Stimulated activated CD8-positive, alpha-beta memory T cell treated with anti-CD3 and anti-CD28 coated beads, Interleukin-4, amount 100 ng/mL, for 48 hours (primary cell): Measurements from ENCODE around the gene RHOT2.

Experiments used
- DNase-seq: peaks from one replicate; pipeline ENCODE4 v3.0.0-alpha.2; 2020

Gene RHOT2

DNA sequence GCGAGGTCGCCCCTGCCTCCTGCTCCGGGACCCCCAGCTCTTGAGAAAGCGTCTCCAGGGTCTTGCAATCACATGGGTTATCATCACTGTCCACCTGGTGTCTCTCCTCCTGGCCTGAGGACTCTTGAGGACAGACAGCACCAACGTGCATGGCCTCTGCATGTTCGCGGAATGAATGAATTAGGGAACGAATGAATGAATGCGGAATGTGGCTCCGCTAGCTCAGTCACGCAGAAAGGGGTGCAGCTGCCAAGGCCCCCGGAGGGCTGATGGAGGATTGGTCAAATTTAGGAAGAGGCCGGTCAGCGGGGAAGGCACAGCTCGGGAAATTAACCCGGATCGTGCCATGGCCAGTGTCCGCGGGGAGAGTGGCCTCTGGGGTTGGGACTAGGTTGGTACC is 34.4 kb downstream of the RHOT2 start:
- DNase-seq = no peak

DNA sequence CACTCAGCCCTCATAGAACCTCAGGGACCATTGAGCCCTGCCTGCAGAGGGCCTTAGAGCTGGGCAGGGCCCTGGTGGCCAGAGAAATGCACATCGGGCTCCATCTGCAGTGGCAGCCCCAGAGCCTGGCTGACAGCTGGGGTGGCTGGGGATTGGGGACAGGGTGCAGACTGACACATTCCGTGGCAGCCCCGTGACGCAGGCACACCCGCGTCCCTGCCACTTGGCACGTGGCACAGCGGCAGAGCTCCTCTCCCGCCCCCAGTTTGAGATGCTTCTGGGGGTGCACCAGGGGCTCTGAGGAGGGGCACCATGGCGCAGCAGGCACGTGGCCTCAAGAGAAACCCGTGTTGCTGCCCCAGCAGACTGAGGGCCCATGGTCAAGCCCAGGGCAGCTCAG is 35.5 kb downstream of the RHOT2 start:
- DNase-seq = no peak

DNA sequence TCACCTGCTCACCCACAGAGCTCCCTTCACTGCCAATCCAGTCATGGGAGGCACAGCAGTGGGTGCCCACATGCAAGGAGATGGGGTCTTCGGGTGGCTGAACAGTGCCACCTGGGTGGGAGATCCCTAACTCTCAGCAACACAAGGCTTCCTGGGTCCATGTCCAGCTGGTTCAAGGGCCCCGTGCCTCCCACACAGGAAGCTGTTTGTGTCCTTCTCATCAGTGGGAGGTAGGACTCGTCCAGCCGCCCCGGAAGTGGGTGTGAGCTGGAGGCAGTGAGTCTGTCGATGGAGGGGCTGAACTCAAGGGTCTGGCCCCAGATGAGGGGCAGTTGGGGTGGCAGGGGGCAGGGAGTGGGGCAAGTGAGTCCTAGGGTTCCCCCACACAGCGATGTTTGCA is 36.1 kb downstream of the RHOT2 start:
- no peak for DNase-seq

DNA sequence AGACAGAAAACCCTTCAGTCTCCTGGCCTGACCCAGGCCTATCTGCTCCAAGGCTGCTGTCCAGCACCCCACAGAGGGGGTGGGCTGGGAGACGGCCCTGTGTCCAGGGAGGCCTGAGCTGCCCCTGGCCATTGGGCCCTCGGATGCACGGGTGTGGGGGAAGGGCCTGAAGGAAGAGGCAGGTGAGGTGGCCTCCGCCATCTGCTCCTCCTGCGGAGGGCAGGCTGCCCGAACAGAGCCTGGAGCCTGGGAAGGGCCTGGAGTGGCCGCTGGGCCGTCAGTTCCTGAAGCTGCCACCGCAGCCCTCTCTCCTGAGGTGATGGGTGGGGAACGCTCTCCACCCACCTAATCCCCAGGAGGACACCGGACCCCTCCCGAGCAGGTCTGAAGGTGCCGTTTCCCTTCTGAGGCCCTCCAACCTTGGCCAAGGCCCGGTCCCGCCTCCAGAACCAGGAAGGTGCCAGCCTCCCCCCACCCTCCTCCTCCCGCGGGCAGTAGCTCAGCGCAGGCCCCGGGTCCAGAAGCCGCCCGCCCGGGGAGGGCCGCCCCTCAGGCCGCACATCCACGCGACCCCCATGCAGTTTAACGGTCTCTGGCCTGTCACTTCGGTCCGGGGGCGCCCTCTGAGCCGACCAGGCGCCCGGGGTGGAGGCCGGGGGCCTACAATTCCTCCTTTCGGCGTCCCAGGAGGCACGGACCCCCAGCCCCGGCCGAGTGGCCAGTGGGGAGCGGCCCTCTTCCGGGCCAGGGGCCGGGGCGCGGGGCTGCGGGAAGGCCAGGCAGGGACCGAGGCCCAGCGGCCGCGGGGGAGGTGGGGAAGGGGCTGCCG is 36.8 kb downstream of the RHOT2 start:
- no peak for DNase-seq

DNA sequence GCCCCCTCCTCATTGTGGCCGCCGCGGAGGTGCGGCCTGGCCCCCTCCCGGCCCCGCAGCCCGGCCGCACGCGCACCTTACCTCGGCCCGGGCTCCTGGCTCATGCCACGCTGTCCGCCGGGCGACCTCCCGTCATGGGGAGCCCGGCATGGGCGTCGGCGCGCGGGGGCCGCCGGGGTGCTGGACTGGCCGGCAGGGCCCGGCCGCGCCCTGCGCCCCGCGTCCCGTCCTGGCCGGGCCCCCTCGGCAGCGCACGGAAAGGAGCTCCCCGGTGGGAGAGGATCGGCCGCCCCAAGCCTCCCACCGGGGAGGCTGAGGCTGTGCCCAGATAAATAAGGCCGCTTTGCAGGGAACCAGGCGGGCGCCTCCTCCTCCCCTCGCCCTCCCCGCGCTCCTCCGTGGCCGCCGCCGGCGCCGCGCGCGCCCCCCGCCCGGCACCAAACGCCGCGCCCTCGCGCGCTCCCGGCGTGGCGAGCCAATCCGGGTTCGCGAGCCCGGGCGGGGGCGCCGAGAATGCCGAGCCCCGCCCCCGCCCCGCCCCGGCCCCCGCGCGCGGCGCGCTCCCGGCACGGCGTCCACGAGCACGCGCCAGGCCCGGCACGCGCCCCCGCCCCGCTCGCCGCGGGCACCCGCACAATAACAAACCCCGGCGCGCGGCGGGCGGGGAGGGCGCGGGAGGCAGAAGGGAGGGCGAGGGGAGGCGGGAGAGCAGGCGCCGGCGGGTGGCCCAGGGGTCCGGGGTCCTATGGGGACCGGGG is 37.7 kb downstream of the RHOT2 start, which contains the start of gene FBXL16:
Gene FBXL16, minus strand, starts transcription at position 371 of the 758 bp plus-strand sequence. CDS start 8,396 bp downstream, outside the sequence.
- no peak for DNase-seq

DNA sequence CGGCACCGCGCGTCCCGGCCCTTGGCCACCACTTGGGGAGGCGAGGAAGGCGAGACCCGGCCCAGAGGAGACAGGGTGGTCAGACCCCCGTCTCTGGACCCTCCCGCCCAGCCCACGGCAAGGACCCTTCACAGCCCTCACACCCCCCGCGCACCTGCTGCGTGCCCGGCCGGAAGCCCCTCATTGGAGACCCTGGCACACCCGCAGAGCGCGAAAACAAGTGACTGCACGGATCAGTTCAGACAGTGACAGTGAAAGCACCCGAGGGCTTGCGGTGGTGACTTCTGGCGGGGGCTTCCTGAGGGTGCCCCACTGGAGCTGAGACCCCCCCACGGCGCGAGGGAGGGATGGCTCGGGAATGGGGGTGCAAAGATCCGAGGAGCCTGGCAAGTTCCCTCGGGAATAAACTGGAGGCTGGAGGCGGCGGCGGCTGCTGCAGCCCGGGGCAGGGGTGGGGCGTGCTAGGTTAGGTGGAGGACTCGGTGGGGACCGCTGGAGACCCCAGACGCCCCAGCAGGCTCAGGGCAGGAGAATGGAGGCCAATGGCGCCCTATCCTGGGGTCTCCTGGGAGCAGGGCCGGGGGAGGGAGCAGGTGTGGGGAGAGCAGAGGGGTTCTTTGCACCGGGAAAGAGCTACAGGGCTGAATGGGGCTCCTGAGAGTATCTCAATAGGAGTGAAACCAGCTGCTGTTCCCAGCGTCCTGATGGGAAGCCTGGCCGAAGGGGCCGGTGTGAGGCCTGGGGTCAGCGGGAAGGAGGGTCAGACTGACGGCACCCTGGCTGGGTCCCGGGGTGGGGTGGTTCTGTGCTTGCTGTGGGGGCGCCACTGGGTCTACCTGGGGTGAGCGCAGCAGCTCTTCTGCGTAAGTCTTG is 38.5 kb downstream of the RHOT2 start:
- no peak for DNase-seq

DNA sequence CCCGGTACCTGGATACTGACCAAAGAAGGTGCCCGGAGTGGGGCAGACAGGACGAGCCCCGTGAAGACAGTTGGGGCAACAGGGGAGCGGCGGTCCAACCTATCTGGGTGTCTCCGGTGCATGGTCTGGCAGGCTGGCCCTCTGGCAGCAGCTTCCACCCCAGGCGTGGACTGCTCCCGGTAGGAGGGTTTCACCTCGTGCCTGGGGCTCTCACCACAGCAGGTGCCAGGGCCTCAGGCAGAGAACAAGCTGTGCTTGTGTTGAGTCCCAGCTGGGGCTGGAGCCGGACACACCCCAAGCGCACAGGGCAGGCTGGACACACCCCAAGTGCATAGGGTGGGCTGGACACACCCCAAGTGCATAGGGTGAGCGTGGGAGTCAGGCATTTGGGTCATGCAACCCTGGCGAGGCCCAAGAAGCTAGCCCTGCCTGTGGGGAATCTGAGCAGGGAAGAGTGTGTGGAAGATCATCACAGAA is 39.2 kb downstream of the RHOT2 start:
- DNase-seq = no peak

DNA sequence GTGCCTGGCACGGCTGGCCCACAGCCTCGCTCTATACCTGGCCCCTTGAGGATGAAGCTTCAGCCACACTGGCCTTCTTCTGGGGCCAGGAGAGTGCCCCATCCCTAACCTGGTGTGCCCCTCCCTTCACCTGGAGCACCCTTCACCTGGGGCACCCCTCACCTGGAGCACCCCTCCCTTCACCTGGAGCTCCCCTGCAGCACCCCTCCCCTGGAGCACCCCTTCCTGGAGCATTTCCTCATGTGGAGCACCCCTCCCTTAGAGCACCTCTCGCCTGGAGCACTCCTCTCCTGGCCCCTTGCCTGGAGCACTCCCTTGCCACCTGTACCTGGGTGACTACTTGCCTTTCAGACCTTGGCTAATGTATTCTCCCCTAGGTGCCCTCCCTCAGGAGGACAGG is 40.1 kb downstream of the RHOT2 start:
- DNase-seq = no peak

DNA sequence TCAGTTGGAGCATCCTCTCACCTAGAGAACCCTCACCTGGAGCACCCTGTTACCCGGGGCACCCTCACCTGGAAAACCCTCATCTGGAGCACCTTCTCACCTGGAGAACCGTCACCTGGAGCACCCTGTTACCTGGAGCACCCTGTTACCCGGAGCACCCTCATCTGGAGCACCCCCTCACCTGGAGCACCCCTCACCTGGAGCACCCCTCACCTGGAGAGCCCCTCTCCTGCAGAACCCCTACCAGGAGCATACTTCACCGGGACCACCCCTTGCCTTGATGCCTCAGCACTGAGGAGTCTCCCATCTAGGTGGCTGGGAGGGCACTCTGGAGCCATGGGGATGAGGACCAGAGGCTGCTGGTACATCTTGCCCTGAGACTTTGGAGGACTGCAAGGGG is 41.0 kb downstream of the RHOT2 start:
- DNase-seq = no peak

DNA sequence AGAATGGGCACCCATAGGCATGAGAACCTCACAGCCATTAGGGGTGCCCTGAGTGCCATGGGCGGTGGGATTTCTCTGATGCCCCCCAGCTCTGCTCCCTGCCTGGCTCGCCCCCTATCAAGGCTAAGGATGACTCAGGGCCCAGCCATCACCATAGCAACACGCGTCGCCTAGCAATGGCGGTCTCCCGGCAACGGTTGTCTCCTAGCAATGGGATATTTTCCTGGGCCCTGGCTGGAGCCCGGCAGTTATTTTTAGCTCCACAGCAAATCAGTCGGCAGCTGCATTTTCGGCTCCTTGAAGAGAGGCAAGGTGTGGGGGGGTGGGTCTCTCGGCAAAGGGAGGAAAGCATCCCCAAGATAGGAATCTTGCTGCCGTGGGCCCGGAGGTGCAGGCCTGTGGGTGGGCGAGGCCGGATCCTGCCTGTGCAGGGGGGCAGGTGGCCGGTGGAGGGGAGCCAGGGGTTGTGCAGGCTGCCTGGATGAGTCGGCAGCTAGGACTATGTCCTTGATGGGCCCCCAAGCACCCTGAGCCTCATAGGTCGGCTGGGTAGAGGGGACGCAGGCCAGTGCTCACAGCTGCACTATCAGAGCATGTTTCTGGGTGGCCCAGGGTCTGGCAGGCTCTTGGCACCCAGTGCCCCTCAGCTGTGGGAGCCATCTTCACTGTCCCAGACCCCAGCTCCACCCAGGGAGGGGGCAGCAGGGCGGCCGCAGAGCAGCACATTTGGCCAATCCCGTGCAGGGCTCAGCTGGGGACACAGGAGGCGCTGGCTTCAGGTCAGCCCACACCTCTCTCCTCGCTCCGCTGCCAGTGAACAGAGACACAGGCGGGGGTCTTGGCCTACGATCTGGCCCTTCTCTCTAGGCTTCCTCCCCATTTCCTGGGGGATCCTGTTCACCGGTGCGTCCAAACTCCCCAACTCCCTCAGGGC is 41.9 kb downstream of the RHOT2 start:
- DNase-seq = no peak

DNA sequence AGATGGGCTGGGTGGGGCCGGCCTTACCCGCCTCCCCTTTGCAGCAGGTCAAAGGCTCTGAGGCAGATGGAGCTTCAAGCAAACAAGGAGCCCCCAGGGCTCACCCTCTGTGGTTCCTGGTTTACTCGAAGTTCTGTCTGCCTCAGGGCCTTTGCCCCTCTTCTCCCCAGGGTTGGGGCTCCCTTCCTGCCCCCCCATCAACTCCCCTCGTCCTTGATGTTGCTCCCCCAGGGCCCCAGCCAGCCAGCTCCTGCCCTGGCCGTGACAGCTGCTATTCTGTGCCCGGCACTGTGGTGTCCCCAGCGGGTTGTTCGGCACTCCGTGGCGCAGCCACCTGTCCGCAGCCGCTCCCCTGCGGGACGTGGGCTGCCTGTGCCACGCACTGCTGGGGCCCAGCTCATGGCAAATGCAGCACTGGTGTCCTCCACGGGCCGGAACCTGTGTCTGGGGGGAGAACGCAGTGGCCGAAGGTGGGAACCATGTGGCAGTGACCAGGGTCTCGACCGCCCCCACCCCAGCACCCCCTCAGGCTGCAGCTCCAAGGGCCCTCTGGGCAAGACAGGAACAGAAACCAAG is 42.7 kb downstream of the RHOT2 start:
- no peak for DNase-seq

DNA sequence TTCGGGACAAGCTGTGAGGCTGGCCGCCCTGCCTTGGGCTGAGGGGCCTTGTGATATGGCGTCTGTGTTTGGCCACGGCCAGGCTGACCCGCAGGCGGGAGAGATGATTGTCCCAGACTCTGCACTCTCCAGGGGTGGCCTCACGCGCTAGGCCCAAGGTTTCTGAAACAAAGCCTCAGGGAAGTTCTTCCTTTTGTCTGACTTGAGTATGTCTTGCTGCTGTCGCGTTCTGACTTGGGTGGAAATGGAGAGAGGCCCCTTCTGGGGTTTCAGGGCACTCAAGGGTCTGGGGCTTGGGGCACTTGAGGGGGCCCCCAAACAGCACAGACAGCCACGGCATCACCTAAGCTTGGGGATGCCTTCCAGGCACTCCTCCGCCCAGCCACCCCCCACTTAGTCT is 43.2 kb downstream of the RHOT2 start:
- DNase-seq = no peak

DNA sequence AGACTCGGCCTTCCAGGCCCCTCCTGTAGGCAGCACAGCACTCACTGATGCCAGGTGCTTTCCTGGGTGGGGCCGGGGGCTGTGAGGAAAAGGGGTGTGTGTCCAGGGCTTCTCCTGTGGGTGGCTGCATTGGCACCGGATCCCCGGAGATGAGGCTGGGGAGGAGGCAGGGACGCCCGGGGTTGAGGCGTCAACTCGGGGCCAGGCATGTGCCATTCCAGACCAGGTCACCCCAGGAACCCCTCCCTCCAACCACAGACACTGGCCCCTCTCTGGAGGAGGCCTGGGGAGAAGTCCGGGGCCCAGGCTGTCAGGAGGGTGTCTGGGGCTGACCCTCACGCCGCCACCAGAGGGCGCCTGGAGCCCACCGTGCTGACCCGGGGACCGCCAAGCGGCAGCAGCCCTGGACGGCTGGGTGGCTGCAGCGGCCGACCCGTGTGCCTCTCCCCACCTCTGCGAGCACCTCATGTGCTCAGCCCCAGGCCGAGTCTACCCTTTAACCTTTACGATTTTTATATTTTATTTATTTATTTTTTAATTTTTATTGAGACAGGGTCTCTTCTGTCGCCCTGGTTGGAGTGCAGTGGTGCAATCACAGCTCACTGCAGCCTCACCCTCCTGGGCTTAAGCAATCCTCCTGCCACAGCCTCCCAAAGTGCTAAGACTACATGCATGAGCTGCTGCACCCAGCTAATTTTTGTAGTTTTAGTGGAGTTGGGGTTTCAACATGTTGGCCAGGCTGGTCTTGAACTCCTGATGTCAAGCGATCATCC is 43.8 kb downstream of the RHOT2 start:
- peak; percentile 91 for DNase-seq

DNA sequence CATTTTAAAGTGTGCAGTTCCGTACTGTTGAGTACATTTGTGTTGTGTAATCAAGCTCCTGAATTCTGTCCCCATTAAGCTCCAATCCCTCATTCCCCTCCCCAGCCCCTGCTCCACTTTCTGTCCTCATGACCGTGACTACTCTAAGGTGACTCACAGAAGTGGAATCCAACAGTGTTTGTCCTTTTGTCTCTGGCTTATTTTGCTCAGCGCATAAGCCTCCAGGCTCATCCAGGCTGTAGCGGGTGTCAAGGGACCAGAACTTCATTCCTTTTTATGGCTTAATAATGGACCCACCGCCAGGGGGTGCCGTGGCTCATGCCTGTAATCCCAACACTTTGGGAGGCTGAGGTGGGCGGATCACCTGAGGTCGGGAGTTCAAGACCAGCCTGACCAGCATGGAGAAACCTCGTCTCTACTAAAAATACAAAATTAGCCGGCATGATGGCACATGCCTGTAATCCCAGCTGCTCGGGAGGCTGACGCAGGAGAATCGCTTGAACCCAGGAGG is 44.9 kb downstream of the RHOT2 start:
- DNase-seq = peak; percentile 85

DNA sequence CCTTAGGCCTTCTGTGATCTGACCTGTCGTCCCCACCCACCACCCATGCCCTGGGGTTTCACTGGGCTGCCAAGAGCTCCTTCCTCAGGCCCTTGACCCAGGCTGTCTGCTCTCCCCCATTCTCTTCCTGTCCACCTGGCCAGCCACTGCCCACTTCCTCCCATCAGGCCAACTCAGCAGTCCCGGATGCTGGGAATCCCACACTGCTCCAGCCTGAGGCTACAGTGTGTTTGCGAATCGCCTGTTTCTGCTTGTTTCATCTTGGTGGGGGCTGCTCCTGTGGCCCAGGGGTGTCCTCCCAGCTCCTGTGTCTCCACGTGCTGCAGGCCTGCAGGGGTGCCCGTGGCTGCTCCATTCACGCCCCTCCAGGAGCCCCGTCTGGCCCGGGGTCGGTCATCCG is 46.1 kb downstream of the RHOT2 start:
- no peak for DNase-seq

DNA sequence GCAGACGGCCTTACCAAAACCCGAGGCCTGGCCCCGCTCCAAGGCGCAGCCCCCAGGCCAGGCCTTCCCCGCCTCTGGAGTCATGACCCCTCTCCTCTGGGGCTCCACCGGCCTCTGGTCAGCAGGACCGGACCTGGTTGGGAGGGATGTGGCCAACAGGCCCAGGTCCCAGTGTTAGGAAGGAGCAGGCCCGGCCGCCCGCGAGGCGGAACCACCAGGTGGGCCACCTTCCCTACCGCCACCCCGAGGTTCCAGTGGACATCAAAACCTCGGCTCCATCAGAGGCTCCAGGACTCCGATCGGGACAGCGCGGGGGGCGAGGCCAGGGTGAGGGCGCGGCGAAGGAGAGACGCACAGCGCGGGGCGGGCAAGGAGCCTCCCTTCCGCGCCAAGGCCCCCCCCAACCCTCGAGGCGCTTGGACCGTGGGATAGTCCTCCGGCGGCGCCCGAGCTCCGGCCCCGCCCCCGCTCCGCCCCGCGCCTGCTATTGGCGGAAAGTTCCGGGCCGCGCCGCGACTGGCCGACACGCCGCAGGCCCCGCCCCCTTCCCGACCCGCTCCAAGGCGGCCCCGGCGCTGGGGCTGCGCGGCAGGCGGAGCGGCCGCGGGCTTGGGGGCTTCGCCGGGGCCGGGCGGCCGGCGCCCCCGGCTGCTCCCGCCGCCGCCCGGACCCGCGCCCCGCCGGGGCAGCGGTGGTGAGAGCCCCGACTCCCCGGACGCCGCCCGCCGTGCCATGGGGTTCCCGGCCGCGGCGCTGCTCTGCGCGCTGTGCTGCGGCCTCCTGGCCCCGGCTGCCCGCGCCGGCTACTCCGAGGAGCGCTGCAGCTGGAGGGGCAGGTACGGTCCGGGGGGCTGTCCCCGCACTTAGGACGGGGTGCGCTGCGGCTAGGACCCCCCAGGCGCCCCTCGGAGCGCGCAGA is 46.9 kb downstream of the RHOT2 start, which contains the start of gene METRN:
Gene METRN, plus strand, starts transcription at position 561 of the 919 bp plus-strand sequence. Its CDS starts 172 bp downstream, at position 733.
- DNase-seq = peak; percentile 96

DNA sequence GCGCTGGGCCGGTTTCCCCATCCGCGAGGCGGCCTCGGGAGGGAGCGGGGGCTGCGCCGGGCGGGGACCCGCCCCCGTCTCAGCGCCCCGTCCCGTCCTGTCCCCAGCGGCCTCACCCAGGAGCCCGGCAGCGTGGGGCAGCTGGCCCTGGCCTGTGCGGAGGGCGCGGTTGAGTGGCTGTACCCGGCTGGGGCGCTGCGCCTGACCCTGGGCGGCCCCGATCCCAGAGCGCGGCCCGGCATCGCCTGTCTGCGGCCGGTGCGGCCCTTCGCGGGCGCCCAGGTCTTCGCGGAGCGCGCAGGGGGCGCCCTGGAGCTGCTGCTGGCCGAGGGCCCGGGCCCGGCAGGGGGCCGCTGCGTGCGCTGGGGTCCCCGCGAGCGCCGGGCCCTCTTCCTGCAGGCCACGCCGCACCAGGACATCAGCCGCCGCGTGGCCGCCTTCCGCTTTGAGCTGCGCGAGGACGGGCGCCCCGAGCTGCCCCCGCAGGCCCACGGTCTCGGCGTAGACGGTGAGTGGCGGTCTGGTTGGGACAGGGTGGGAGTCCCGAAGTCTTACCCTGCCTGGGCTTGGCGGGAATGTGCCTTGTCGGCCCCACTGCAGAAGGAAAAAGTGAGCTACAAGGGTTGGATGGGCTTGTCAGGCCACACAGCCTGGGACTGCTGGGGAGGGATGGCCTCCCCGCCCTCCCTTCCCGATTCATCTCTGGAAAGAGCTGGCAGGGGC is 47.7 kb downstream of the RHOT2 start:
- DNase-seq = no peak

DNA sequence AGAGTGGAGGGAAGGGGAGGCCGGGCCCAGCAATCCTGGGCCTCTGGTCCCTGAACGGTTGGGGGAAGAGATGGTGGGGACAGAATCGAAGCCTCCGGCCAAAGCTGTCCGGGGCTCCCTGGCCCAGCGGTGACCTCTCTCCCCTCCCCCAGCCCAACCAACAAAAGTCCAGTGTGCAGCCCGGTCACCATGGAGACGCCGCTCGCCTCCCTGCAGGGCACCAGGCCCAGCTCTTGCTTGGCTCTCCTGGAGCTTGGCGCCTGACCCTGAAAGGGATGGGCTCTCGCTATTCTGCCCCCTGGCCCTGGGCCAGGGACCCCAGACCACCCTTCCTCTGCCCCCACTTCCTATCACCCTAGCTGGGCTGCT is 48.3 kb downstream of the RHOT2 start:
- no peak for DNase-seq
